HG03432 (cell line): ENCODE measurements around the gene CRABP2.

Source experiments
- ATAC-seq: cut with Tn5 transposase; IDR thresholded peaks from one replicate; pipeline ENCODE4 v1.9.1; 2021; ENCODE audit warnings: mild to moderate bottlenecking, moderate library complexity; ENCODE audit not compliant: unreplicated experiment

CRABP2 gene

DNA sequence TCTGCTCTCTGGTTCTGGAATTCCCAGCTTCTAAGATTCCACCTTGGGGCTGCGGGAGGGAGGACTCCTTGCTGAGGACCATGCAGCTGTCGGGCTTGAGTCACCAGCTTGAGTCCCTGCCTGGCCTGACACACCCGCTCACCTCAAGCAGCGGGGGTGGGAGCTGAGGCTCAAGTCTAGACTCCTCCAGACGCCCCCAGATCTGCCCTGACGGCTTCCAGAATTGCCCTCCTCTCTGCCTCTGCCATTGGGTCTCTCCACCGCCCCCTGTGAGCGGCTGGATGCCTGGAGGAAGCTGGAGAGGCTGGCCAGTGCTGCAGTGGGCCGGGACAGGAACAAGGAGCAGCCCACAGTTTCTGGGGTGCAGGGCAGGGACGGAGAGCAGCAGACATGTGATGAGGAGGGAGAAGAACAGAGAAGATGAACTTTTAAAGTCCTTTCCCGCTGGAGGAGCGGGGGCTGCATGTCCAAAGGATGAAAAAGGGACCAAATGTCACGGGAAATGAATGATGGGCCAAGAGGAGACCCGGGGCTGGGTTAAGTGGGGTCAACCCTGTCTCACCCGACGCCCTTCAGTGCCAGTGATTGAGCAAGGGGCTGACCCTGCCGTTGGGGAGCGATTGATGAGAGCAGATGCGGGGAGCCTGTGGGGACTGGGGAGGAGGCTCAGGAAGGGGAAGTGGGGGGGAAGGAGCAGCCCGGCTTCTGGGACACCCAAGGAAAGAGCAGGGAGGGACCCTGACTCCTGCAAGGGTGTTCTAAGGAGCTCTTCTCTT is 13.5 kb downstream of the CRABP2 start:
- no peak for ATAC-seq

DNA sequence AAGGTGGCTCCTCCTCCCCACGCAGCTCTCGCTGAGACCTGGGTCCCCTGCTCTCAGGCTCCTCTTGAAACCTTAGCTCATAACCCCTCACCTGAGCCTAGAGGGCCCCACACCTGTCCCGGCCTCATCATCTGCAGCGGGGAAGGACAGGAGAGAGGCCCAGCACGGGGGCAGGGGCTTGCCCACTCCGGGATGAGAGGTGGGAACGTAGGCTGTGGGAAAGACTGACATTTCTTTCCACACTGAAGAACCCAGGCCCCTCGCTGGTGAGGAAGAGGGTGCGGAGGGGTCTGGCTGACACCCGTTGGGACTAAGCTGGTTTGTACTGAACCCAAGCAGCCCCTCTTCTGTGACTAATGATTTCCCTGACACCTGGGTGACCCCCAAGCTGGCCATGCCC is 14.2 kb downstream of the CRABP2 start:
- no peak for ATAC-seq

DNA sequence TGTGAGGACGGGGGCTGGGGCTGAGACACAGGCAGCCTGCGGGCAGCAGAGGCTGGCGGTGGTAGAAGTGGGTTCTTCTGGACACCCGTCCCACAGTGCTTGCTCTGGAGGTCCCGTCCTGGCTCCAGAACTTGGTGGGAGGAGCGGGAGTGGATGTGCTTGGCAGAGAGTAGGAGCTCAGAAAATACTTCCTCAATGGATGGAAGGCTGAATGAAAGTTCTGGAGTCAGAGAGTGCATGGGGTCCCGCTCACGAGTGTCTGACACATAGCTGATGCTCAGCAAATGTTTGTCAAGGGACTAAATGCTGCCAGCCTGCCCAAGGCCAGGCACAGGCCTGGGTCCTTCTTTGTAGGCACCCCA is 14.7 kb downstream of the CRABP2 start:
- no peak for ATAC-seq

DNA sequence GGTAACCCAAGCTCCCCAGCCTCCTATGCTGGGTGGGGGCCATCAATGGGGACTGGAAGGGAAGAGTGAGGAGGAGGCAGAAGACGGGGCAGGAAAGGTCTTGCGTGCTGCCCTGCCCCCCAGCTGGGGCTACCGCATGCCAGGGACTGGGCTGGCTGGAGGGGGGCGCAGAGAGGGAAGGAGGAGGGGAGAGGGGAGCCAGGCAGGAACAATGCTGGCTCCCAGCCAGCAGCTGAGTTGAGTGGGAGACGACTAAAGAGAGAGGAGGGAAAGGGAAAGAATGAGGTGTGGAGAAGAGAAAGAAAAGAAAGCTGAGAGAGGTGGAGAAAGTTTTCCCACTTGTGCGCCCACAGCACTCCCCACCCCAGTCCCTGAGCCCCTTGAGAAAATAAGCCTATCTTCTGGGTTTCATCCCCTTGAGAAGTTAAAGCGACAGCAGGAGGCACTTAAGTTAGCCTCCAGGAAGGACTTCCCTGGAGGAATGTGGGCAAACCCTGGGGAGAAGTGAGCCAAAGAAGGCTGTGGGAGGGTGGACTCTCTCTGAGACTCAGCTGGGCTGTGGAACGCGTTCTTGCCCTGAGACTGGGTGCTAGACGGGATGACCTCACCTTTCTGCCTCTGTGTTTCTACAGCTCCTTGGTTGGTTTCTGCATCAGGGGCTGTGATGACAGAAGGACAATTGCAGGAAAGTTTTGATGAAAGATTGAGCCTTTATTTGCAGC is 15.3 kb downstream of the CRABP2 start:
- no peak for ATAC-seq

DNA sequence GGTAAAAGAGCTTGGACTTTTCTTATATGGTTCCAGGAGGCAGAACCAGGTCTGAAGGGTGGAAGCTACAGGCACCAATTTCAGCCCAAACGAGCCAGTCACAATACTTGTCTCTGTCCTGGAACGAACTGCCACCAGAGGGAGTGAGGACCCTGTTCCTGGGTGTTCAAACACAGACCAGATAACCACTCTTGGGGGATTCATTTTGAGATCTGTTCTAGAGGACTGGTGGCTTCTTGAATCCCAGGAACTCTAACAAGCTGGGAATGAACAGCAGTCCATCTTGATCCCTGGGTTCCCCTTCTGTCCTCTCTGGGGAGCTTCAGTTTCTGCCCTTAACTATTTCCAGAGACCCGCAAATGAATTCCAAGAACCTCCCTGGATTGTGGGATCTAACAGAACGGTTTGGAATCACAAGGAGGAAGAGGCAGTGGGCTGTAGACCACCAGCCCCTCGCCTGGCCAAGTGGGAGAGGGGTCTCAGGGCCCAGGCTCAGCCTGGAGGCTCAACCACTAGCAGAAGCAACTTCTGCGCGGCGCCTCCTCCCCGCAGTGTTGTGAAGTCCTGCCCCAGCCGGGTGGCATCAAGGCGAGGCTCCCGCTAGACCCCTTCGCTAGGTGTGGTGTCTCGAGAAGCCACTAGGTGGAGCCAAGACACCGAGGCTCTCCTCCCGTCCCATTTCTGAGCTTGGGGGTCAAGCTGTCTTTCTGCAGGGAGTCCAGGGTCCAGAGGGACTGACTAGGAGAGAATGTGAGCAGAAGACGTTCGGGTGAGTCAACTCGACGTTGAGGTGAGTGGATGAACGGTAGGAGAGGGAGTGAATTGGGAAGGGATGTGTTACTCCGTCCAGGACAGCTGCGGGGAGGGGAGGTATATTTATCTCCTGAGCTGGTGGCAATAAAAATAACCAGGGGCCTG is 16.1 kb downstream of the CRABP2 start:
- ATAC-seq = peak; percentile 64

DNA sequence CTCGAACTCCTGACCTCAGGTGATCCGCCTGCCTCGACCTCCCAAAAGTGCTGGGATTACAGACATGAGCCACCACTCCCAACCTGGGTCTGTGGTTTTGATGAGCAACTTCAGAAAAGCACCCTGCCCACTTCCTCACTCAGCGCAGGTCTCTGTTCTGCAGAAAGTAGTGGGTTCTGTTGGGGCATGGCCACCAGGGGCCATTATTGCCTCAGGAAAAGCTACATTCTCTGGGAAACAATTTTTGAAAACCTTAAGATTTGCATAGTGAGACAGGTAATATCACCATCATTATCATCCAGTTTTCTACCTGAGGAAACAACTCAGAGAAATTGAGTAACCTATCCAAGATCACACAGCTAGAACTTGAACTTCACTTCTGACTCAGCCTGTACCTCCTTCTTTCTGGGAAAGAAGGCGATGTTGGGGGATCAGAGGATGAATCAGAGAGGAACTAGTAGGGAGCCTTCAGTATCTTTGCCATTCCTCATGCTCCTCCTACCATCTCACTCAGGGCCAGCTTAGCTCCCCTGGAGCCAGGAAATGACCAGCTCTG is 21.1 kb downstream of the CRABP2 start:
- no peak for ATAC-seq

DNA sequence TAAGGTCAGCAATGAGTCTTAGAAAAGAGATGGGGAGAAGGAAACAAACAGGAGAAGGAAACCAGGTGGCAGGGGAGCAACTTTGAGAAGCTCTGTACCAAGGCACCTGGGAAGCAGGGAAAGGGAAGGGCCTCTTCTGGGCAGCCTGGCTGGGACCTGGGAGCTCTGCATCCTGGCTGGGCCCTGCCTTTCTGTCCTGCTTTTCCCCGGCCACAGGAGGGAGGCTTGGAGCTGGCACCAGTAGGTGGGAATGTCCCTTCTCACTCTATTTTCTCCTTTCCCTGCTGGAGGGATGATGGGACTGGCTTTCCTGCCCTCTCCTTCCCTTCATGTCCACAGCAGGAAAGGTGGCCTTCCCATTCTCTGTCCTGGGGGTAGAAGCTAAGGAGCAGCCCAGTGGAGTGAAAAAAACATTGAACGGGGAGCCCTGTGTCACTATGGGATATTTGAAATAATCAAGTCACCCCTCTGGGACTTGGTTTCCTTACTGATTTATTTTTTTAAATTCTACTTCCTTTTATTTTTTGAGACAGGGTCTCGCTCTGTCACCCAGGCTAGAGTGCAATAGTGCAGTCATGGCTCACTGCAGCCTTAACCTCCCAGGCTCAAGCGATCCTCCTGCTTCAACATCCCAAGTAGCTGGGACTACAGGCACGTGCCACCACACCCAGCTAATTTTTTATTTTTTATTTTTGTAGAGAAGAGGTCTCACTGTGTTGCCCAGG is 23.1 kb downstream of the CRABP2 start:
- ATAC-seq = no peak

DNA sequence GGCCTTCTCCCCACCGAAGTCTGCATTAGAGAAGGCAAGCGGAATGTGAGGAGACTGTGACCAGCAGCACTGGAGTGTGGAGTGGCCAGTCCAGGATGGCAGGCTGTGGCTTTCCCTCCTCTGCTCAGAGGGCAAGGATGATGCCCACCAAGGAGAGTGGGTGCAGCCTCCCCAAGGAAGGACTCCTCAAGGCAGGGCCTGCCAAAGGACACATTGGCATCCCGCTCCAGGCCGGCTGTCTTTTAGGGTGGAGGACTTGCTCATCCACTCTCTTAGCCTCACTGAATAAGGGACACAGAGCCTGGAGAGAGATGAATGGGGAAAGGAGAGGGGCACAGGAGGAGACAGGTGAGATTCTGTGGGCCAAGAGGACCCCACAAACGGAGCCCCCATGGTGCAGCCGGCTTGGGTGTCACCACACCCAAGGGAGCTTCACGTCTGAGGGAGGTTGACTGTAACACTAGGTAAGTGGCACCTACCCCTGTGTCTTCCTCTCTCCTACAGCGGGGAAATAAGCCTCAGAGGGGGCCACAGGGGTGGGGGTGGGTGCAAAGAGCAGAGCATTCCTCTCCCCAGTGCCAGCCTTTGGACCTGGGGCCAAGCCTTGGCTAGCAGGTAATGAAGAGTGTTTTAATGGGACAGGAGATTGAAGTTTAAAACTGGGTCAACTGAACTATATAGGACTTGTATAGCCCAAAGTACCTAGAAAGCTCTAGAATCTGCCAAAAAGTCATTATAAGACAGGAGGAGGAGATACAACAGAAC is 24.0 kb downstream of the CRABP2 start:
- ATAC-seq = no peak

DNA sequence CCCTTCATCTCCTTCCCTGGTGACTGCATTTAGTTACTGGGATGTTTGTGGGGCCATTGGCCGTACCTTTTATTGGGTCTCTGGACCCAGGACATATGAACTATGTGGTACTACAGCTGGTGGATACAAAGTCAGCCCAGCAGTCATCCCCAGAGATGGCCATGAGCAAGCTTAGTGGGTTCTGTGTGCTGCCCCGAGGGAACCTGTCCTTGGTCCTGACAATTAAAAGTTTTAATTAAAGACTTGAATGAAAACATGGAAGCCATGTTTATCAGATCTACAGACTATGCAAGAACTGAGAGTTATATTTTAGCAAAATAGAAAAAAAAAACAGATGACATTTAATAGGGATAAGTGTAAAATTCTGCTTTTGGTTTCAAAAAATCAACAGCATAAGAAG is 25.3 kb downstream of the CRABP2 start:
- no peak for ATAC-seq

DNA sequence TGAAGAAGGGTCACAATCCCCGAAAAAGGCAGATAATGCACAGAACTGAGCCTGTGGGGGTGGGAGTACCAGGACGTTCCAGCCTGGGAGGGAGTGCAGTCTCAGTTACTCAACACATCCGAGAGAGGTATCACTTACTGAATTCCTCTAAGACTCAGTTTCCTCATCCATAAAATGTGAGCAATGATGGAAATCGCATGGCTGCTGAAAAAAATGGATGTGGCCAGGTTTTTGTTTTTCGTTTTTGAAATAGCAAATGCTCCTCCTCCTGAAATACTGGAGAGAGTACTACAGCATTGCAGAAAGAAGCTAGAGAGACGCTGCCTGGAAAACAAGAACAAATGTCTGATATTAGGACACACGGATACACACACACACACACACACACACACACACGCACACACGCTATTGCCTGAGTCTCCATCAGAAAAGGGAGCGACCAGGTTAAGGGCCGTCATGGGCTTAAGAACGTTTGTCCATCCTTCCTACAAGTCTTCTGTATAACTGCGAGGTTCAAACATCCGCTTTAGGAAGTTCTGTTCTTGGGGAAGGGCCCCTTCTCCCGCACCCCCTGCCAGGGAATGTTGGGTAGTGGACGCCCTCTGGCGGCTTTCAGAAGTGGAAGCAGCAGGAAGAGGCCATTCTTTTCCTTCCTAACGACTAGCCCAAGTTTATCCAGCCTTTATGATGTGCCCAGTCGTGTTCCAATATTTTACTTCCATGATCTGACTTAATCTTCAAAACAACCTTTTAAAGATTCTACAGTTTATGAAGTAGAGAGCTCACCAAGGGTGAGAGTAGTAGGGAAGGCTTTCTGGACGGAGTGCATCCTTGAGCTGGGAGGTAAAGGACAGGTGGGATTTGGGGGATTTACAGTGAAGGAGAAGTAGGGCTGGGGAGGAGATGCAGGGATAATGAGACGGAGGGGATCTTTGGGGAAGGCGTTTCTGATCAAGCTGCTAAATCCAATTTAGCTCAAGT is 27.5 kb downstream of the CRABP2 start:
- ATAC-seq = no peak

DNA sequence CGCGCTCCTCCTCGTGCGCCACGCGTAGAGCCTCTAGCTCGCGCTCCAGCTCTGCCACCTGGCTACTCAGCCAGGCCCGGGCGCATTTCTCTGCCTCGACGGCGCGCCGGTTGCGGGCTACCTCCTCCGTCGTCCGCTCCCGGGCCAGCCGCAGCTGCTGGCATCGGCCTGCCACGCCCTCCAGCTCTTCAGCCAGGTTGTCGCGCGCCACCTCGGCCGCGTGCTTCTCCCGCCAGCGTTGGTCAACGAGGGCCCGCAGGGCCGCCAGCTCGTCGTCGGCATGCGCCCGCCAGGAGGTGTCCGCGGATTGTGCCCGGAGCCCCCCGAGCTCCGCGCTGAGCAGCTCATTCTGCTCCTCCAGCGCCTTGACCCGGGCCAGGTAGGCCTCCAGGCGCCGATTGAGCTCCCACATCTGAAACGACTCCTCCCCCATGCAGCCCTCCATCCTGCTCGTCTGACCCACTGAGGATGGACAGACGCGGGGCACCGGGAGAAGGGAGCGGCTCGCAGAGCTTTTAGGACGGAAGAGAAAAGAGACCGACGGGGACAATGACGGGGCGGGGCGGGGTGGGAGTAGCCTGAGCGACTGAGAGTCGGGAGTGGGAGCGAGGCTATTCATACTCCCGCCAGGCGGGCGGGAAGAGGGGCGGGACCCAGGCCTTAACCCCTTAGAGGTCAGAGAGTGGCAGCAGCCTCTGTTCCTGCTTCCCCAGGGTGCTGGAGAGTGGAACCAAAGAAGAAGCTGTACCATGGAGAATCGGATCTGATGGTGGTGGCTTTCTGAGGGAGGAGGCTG is 28.4 kb downstream of the CRABP2 start, which contains the start of gene NES:
Gene NES, minus strand, starts transcription at position 588 of the 796 bp plus-strand sequence. Its CDS starts 143 bp downstream, at position 445.
- ATAC-seq = no peak

DNA sequence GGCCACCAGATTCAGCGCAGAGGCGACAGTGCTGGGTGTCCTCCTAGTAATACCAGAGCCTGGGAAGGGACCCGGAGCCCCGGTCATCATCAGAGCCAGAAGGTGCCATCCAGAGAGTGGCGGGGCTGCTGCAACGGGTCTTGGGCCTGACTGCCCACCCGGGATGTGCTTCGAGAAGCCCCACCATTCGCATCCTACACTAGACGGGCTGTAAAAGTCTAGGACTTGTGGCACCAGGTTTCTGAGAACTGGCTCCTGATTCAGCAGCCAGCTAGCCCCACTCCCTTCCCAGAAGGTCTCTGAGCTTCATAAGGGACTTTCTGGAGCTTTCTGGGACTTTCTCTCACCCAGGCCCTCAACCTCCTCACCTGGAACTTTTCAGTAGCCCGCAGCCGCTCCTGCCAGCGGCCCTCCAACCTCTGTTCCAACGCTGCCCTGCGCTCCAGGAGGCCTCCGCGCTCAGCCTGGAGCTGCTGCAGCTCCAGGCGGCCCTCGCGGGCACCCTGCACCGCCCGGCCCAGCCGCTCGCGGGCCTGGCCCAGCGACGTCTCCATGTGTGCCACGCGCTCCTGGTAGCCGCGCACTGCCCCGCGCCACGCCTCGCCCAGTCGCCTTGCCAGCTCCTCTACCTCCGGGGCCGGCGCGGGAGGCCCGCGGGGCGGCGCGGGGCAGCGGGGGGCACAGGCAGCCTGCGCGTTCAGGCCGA is 29.1 kb downstream of the CRABP2 start:
- ATAC-seq = no peak

DNA sequence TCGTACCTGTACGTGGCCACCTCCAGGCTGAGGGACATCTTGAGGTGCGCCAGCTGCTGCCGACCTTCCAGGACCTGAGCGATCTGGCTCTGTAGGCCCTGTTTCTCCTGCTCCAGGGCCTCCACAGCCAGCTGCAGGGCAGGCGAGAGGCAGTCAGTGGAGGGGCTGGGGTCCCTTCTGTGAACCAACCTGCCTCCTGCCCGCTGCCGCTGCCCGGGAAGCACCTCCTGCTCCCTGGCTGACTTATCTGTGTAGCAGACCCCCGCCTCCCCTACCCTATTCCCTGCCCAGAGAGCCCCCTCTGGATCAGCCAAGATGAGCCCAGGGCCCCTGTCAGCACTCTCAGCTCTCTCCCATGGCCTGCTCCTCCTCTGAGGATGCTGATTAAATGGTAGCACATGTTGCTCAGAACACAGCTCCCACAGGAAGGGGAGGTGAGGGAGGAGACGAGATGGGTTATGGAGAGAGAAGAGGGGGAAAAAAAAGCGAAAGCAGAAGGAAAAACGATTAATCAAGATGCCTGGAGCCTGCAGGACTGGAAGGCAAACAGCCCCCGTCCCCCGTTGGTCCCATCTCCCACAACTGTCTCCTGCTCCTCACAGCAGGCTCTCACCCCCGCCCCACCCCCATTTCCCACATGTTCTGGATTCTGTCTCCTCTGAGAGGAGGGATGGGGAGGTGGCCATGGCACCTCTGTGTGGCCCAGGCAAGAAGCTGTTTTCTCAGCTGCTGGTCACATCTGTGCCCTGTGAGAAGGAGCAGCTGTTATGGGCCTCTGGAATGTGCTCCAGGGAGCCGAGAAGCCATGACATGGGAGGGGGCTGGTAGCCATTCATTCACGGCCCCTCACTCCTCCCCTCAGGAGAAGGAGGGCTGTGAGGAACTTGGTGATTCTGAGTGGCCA is 29.9 kb downstream of the CRABP2 start:
- no peak for ATAC-seq

DNA sequence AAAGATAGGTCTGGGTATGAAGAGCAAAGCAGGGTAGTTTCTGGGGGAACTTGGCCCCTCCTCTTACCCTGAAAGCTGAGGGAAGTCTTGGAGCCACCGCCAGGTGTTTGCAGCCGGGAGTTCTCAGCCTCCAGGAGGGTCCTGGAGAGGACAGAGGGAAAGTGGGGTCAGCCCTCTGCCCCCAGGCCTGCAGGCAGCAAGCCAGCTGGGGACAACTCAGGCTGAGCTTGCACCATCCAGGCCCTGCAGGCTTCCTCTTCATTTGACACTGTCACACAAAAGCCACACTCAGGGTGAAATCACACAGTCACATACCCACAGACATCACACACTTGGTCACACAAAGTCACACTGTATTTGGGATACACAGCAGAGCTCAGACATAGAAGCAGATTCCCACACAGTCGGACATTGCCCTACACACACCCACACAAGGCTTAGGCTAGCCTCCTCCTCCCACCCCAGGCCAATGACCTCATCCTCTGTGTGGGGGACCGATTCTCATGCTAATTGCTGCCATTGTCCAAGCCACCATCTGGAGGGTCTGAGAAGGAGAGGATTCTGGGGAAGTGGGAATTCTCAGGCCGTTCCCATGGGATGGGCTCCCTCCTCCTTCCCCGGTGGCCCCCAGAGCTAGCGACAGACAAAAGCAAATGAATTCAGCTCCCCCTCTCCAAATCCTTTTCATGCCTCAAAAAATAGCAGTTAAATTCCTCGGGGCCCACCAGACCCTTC is 31.8 kb downstream of the CRABP2 start:
- no peak for ATAC-seq

DNA sequence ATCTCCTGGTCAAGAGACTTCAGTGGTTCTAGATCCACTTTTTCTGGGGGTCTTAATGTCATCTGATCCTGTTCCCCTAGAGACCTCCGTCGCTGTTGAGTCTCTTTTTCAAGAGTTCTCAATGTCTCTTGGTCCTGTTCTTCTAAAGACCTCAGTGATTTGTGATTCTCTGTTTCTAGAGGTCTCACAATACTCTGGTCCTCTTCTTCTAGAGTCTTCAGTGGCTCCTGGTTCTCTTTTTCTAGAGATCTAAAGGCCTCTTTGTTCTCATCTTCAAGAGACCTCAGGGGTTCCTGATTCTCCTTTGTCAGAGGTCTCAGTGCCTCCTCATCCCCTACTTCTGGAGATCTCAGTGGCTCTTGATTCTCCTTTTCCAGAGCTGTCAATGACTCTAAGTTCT is 33.6 kb downstream of the CRABP2 start:
- ATAC-seq = no peak
